ENCODE measurements around the gene NUTM2D.
"Not testable (repeated sequence)": the region's sequence is repeated elsewhere in the genome, so short reads cannot be mapped to it uniquely, and the experiment has no call there.

Gene NUTM2D

DNA sequence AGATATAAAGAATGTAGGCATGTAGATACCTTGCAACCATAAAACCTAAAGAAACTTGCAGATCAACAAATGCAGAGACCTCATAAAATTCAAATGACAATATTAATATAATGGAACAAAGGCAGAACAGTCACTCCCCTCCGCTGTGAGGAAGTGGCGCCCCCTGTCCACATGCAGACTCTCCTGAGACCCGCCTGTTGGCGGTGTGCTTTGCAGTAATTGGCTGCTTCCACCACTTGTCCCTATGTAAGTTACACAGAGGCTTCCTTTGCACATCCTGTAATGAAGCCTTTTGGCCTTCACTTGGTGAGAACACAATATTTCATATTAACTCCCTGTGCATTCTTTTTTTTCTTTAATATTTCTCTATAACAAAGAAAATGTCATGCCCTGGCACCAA is 21.6 kb downstream of the NUTM2D start:
- DNase-seq (ENCODE audit: low read depth in 2 of 2) = not testable (repeated sequence)

DNA sequence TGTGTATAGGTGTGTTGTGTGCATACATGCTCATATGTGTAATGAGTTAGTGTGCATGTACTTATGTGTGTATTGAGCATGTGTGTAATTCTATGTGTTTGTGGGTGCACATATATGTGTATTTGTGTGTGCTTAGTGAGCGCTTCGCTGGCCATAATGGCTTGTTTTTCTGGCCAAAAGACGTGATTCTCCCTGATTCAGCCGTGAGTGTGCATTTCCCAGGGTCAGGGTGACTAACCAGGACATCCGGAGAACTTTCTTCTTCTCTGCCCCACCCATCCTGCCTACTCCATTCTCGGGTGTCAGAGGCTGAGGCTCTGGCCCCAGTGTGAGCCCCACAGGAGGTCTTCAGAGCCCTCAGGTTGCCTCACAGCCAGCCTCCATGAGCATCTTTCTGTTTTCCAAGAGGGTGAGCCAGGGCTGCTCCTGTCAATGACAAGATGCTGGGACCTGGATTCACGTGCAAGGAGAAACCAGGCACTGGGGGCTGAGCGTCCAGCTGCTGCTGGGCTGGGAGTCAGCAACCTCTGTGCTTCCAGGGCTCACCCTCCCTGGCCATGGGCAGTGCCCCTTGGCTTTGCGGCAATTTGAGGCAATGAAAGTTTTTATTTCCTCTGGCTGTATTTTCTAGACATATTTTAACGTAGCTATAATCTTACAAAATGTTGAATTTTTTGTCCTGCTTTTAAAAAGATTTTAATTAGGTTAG is 25.8 kb downstream of the NUTM2D start:
- not testable (repeated sequence) for DNase-seq (ENCODE audit: low read depth in 2 of 2)

DNA sequence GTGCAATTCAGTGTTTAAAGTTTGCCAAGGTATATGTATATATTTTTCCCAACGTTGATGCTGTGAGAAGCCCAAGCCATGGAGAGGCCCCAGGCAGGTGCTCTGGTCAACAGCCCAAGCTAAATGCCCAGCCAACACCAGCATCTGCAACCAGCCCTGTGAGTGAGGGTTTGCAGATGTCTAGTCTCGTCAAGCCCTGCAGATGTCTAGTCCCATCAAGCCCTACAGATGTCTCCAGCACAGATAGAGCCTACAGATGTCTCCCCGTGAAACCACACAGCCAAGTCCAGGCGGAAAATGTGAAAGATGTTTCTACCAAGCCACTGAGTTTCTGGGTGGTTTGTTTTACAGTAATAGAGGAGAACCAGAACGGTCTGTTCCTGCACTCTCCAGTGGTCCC is 26.7 kb downstream of the NUTM2D start:
- DNase-seq (ENCODE audit: low read depth in 2 of 2) = not testable (repeated sequence)

DNA sequence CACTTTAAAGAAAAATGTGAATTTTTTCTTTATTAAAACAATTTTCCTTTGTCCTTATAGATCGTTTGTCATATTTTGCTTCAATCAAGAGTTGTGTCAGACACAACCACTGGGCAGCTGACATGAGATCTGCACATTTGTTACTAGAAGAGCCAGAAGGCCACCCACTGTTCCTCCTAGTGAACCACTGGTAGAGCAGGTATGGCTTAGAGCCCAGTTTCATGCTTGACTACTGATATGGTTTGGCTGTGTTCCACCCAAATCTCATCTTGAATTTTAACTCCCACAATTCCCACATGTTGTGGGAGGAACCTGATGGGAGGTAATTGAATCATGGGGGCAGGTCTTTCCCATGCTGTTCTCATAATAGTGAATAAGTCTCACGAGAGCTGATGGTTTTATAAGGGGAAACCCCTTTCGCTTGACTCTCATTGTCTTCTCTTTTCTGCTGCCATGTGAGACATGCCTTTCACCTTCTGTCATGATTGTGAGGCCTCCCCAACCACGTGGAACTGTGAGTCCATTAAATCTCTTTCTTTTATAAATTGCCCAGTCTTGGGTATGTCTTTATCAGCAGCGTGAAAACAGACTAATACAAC is 28.3 kb downstream of the NUTM2D start:
- DNase-seq (ENCODE audit: low read depth in 2 of 2) = not testable (repeated sequence)

DNA sequence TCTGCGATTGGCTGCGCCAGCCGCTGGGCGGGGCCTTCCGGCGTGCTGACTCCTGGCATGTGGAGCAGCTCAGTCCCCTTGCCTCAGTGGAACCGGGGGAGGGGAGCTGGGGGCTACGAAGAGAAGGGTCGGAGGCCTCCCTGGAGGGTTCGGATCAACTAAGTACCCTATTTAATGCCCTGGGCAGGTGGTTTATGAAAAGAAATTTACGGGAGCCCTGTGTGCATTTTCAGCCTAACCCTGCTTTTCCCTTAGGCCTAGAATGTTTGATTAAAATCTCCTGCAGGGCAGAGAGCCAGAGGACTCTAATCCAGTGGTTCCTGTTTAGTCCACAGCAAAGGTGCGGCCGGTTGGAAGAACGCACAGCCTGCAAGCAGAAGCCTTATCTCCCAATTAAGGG is 33.8 kb downstream of the NUTM2D start:
- not testable (repeated sequence) for DNase-seq (ENCODE audit: low read depth in 2 of 2)

DNA sequence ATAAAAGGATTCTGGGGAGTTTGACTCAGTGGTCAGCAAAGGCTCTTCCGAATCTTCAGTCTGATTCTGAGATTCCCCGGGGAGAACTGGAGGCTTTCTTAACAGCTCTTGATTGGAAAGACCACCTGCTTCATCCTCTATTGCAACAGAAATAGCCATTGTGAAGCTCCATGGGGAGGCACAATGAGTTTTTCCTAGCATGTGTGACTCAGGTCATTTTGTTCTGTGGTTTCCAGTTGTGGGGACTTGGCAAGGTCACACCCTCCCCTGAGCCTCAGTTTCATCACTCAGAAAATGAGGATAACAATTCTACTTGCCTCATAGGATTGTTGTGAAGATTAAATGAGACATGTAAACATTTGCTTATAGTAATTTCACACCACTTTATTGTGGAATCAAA is 38.7 kb downstream of the NUTM2D start:
- DNase-seq (ENCODE audit: low read depth in 2 of 2) = not testable (repeated sequence)

DNA sequence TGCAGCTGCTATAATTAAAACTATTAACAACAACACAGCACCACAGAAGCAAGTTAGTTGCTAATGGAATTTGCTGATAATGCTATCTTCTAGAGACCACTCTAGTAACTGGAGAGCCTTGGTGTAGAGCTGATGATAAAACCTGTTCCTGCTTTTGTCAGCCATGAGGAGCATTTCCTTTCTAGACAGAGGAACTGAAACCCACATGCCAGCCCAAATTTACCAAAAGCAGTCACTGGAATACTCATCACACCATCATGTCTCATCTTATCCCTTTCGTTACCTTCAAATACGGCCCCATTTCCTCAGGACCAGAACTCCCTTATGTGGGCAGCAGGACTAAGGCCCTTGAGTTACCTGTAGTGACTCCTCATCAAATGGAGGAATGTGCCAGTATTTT is 40.9 kb downstream of the NUTM2D start:
- DNase-seq (ENCODE audit: low read depth in 2 of 2) = not testable (repeated sequence)

DNA sequence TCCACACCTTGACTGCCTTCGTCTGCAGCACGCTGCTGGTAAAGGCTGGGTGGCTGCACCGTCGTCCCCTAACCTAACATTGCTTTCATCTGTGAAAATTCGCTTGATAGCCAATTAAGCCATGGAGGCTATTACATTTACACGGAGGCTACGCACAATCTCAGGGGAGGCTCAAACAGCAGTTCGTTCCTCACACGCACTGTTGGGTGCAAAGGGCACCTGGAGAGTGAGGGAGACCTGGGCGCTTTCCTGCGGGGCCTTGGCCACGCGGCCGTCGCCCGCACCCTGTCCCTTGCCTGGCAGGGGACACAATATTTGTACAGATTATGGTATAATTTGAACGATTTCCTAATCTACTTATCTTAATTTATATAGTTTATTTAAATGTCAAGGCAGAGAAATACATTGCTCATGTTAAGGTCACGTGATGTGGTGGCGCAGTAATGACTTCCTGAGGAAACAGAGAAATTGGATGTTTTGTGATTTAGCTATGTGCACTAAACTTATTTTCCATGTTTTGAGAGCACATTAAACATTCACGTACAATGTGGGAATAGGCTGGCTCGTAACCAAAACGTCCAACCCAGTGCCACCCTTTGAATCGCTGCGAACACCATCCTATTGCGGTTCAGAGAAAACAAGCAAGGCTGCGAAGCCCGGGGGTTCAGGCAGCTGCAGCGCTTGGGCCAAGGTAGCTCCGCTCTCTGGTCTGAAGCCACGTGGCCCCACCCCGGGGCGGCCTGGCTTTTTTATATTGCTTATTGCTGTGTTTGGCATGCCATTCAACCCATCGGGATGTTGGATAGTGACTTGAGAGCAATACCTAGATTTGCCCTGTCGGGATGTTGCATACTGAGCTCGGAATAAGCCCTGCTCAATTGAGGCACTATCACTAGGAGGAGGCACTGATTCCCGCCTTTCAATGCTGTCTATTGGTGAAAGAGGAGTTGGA is 50.2 kb downstream of the NUTM2D start:
- not testable (repeated sequence) for DNase-seq (ENCODE audit: low read depth in 2 of 2)

DNA sequence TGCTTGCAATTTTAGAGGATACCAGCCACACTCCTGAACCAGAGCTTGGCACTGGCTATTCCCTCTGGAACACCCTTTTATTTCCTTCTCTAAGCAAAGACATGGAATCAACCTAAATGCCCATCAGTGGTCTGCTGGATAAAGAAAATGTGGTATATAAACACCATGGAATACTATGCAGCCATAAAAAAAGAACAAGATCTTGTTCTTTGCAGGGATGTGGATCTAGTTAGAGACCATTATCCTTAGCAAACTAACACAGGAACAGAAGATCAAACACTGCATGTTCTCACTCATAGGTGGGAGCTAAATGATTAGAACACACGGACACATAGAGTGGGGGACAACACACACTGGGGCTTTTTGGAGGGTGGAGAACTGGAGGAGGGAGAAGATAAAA is 56.4 kb downstream of the NUTM2D start:
- not testable (repeated sequence) for DNase-seq (ENCODE audit: low read depth in 2 of 2)

All from activated CD4-positive, alpha-beta T cell treated with anti-CD3 and anti-CD28 coated beads for 24 hours (primary cell).